IMR-90 (cell line): ENCODE results near the gene HSP90B1. TPM values are rescaled to one million over a fixed set of nuclear protein-coding genes. Genes with fewer than 3 reads are reported as not detected.

Experiments used
- ATAC-seq: fragments of 200-7000 bp; cut with Tn5 transposase; 2 replicates; pipeline ENCODE4 v1.9.1; 2020; ENCODE audit warnings: low read depth, mild to moderate bottlenecking, moderate library complexity
- BruUV-seq: library from RNA; stranded (reverse); fragments of 400-500 nt; replicated peaks from 2 replicates; lab custom pipeline; 2021; lab: Mats Ljungman, UMichigan
- CTCF ChIA-PET: fragments of 300-600 bp; formaldehyde crosslinking; extraction: SDS; loops from one replicate; lab custom pipeline; 2021; ENCODE audit warnings: antibody characterized with exemption; lab: Yijun Ruan, JAX
- POLR2A ChIA-PET: fragments of 300-600 bp; sonication (Branson Sonifier 250); formaldehyde crosslinking; loops from one replicate; lab custom pipeline; 2022; ENCODE audit warnings: antibody characterized with exemption; ENCODE audit not compliant: unreplicated experiment; lab: Charles Lee
- DNase-seq: peaks from one replicate; pipeline ENCODE4 v3.0.0; 2013
- H2AFZ ChIP-seq: replicated peaks from 2 replicates; pipeline ENCODE3; 2013; ENCODE audit warnings: low read length, mild to moderate bottlenecking; ENCODE audit not compliant: poor library complexity
- H2AK5ac ChIP-seq: 2 replicates; pipeline ENCODE4 v1.6.1; 2013; ENCODE audit warnings: low read depth, low read length, inconsistent platforms
- H2AK9ac ChIP-seq: replicated peaks from 2 replicates; pipeline ENCODE3; 2013; ENCODE audit warnings: mild to moderate bottlenecking, low read depth, low read length, moderate library complexity; ENCODE audit not compliant: poor library complexity
- H2BK120ac ChIP-seq: 2 replicates; pipeline ENCODE4 v1.6.1; 2013; ENCODE audit warnings: low read depth, low read length, inconsistent platforms
- H2BK15ac ChIP-seq: 3 replicates; pipeline ENCODE4 v1.6.1; 2013; ENCODE audit warnings: low read depth, low read length, inconsistent platforms
- H2BK20ac ChIP-seq: 2 replicates; pipeline ENCODE4 v1.6.1; 2013; ENCODE audit warnings: low read depth, mild to moderate bottlenecking, inconsistent platforms, low read length, moderate library complexity
- H2BK5ac ChIP-seq: 2 replicates; pipeline ENCODE4 v1.6.1; 2013; ENCODE audit warnings: mild to moderate bottlenecking, low read depth, low read length, inconsistent platforms; ENCODE audit not compliant: poor library complexity, severe bottlenecking
- H3K14ac ChIP-seq: replicated peaks from 2 replicates; pipeline ENCODE4 v1.6.1; 2013; ENCODE audit warnings: low read depth, low read length, inconsistent platforms
- H3K18ac ChIP-seq: 2 replicates; pipeline ENCODE4 v1.6.1; 2013; ENCODE audit warnings: low read depth, low read length, control low read depth
- H3K23ac ChIP-seq: 2 replicates; pipeline ENCODE4 v1.6.1; 2013; ENCODE audit warnings: low read depth, low read length, inconsistent platforms
- H3K27ac ChIP-seq: 2 replicates; pipeline ENCODE4 v1.5.1; 2013; ENCODE audit warnings: mild to moderate bottlenecking, control low read depth, low read length; ENCODE audit not compliant: insufficient read depth
- H3K27me3 ChIP-seq: 2 replicates; pipeline ENCODE4 v1.6.1; 2013; ENCODE audit warnings: low read length; ENCODE audit not compliant: control insufficient read depth, insufficient read depth
- H3K36me3 ChIP-seq: 2 replicates; pipeline ENCODE4 v1.6.1; 2013; ENCODE audit warnings: low read length, mixed read lengths; ENCODE audit not compliant: control insufficient read depth, insufficient read depth
- H3K4ac ChIP-seq: 2 replicates; pipeline ENCODE4 v1.6.1; 2013; ENCODE audit warnings: low read depth, low read length, inconsistent platforms
- H3K4me1 ChIP-seq: 2 replicates; pipeline ENCODE4 v1.6.1; 2013; ENCODE audit warnings: low read length, mixed read lengths; ENCODE audit not compliant: control insufficient read depth, insufficient read depth
- H3K4me2 ChIP-seq: 2 replicates; pipeline ENCODE4 v1.6.1; 2013; ENCODE audit warnings: low read depth, mild to moderate bottlenecking, control low read depth, low read length, moderate library complexity
- H3K4me3 ChIP-seq: 2 replicates; pipeline ENCODE4 v1.5.1; 2013; ENCODE audit warnings: low read depth, mild to moderate bottlenecking, control low read depth, low read length, moderate library complexity; ENCODE audit not compliant: insufficient read depth
- H3K56ac ChIP-seq: 2 replicates; pipeline ENCODE4 v1.6.1; 2013; ENCODE audit warnings: low read length, inconsistent platforms; ENCODE audit not compliant: insufficient read depth; ENCODE audit errors: extremely low read depth
- H3K79me1 ChIP-seq, 2 experiments: 2 replicates each; pipeline ENCODE4 v1.6.1; 2013; ENCODE audit warnings: low read length in 2 of 2, inconsistent platforms in 1 of 2, low read depth in 1 of 2
- H3K9ac ChIP-seq: 2 replicates; pipeline ENCODE4 v1.6.1; 2013; ENCODE audit warnings: low read depth, low read length, control low read depth
- H3K9me1 ChIP-seq: 2 replicates; pipeline ENCODE4 v1.6.1; 2013; ENCODE audit warnings: low read length, inconsistent platforms; ENCODE audit not compliant: insufficient read depth
- H3K9me3 ChIP-seq: 2 replicates; pipeline ENCODE4 v1.6.1; 2013; ENCODE audit warnings: low read length; ENCODE audit not compliant: control insufficient read depth, insufficient read depth
- H4K20me1 ChIP-seq: 2 replicates; pipeline ENCODE4 v1.6.1; 2013; ENCODE audit warnings: low read length, inconsistent platforms; ENCODE audit not compliant: insufficient read depth
- H4K5ac ChIP-seq: 2 replicates; pipeline ENCODE4 v1.6.1; 2013; ENCODE audit warnings: mild to moderate bottlenecking, low read depth, low read length, control low read depth
- H4K8ac ChIP-seq, 2 experiments: 2 replicates each; pipeline ENCODE4 v1.6.1; 2013; ENCODE audit warnings: low read depth in 2 of 2, low read length in 2 of 2, control low read depth in 1 of 2, inconsistent platforms in 1 of 2
- H4K91ac ChIP-seq: 2 replicates; pipeline ENCODE4 v1.6.1; 2013; ENCODE audit warnings: low read depth, low read length, inconsistent platforms; ENCODE audit not compliant: insufficient read depth
- BHLHE40 ChIP-seq: fragments of 150-350 bp; IDR thresholded peaks from 2 replicates; pipeline ENCODE4 v1.6.1; 2016; ENCODE audit warnings: mild to moderate bottlenecking, low read depth, low read length
- CEBPB ChIP-seq: IDR thresholded peaks from 2 replicates; pipeline ENCODE4 v1.6.1; 2012; ENCODE audit warnings: low read depth, low read length, improper control_type of control experiment
- CHD1 ChIP-seq: IDR thresholded peaks from 2 replicates; pipeline ENCODE4 v1.6.1; 2012; ENCODE audit warnings: low read depth, low read length, improper control_type of control experiment
- MAFK ChIP-seq: IDR thresholded peaks from 2 replicates; pipeline ENCODE4 v1.6.1; 2012; ENCODE audit warnings: low read depth, low read length, improper control_type of control experiment
- MAZ ChIP-seq: IDR thresholded peaks from 2 replicates; pipeline ENCODE4 v1.6.1; 2012; ENCODE audit warnings: low read depth, mild to moderate bottlenecking, low read length, improper control_type of control experiment, moderate library complexity, borderline replicate concordance
- MXI1 ChIP-seq: IDR thresholded peaks from 2 replicates; pipeline ENCODE4 v1.6.1; 2012; ENCODE audit warnings: low read depth, mild to moderate bottlenecking, low read length, moderate library complexity, borderline replicate concordance
- NFE2L2 ChIP-seq: fragments of 150-350 bp; IDR thresholded peaks from 2 replicates; pipeline ENCODE4 v1.6.1; 2016; ENCODE audit warnings: low read depth, mild to moderate bottlenecking, low read length
- POLR2A ChIP-seq: IDR thresholded peaks from 2 replicates; pipeline ENCODE4 v1.6.1; 2012; ENCODE audit warnings: mild to moderate bottlenecking, low read depth, low read length
- RAD21 ChIP-seq: IDR thresholded peaks from 2 replicates; pipeline ENCODE4 v1.6.1; 2012; ENCODE audit warnings: low read length, improper control_type of control experiment
- RCOR1 ChIP-seq: IDR thresholded peaks from 2 replicates; pipeline ENCODE4 v1.6.1; 2012; ENCODE audit warnings: mild to moderate bottlenecking, low read length, improper control_type of control experiment; ENCODE audit not compliant: insufficient replicate concordance
- RFX5 ChIP-seq: IDR thresholded peaks from 2 replicates; pipeline ENCODE4 v1.8.0; 2012; ENCODE audit warnings: low read depth, mild to moderate bottlenecking, low read length, moderate library complexity
- SMC3 ChIP-seq: fragments of 150-350 bp; IDR thresholded peaks from 2 replicates; pipeline ENCODE4 v1.6.1; 2016; ENCODE audit warnings: low read depth, mild to moderate bottlenecking, antibody characterized with exemption, low read length, moderate library complexity
- WGBS, 2 experiments: methylation state at CpG; one replicate each; pipeline versions ENCODE4 v1.1.5 to v1.1.7; 2013; ENCODE audit warnings: missing lambda C conversion rate in 2 of 2; ENCODE audit not compliant: insufficient read length in 1 of 2; ENCODE audit errors: extremely low coverage in 2 of 2; 5-methylcytosine and 5-hydroxymethylcytosine counted together
- dilution Hi-C: fragments of 300-500 bp; cut with HindIII; formaldehyde crosslinking; loops from one replicate; pipeline ENCODE4 v1.14.3; 2018; ENCODE audit warnings: low sequenced_read_pairs; ENCODE audit not compliant: unreplicated experiment
- in situ Hi-C: fragments of 300-500 bp; cut with MboI; formaldehyde crosslinking; loops from 3 replicates; pipeline ENCODE4 v1.14.3; 2019; ENCODE audit warnings: low sequenced_read_pairs, inconsistent platforms, mixed read lengths
- intact Hi-C: fragments of 100-400 bp; cut with micrococcal nuclease; formaldehyde crosslinking; loops from 2 replicates; pipeline ENCODE4 v1.10.0; 2022
- polyA plus RNA-seq, 3 experiments: library from polyadenylated mRNA; depleted of rRNA; stranded (reverse); fragments of >200 nt; gene quantifications; 2 replicates each; pipeline ENCODE4 v1.2.3, GENCODE V29; 2012; ENCODE audit warnings: low replicate concordance in 1 of 3
- total RNA-seq: library from RNA; depleted of rRNA; stranded (reverse); fragments of >200 nt; gene quantifications from 2 replicates; pipeline ENCODE4 v1.2.3, GENCODE V29; 2012
- TF ChIP-seq, protein P1 (sequence below): fragments of 150-350 bp; IDR thresholded peaks from 2 replicates; pipeline ENCODE4 v1.6.1; 2017; ENCODE audit warnings: mild to moderate bottlenecking, antibody characterized with exemption, low read length, low read depth
- TF ChIP-seq, protein P2 (sequence below): fragments of 150-350 bp; IDR thresholded peaks from 2 replicates; pipeline ENCODE4 v1.6.1; 2016; ENCODE audit warnings: low read depth, mild to moderate bottlenecking, low read length, moderate library complexity, borderline replicate concordance
- TF ChIP-seq, protein P3 (sequence below): conservative IDR thresholded peaks from 2 replicates; pipeline ENCODE4 v1.5.1; 2012; ENCODE audit warnings: mild to moderate bottlenecking, low read depth, low read length, improper control_type of control experiment

HSP90B1 gene
- total and polyA plus RNA-seq, 2 of the 4 experiments (the other 2 are of a cell fraction) = 398 to 765 TPM

DNA sequence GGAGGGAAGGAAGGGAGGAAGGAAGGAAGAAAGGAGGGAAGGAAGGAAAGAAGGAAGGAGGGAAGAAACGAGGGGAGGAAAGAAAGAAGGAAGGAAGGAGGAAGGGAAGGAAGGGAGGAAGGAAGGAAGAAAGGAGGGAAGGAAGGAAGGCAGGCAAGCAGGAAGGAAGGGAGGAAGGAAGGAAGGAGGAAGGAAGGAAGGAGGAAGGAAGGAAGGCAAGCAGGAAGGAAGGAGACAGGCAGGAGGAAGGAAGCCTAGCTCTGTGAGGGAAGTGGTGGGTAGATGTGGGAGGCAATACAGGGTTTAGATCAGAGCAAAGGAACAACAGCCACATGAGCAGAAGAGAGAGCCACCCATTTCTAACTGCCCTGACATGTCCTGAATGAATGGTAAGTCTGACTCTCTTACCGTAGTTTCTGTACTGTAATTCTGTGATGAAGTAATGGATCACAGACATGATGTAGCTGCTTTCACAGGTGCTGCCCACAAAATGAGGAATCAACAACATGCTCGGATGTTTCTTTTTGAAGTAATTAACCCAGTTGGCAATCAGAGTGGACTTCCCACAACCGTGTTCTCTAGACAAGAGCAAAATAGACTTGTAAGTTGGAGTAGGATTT, 24.4 kb upstream of the HSP90B1 start:
- H3K27ac ChIP-seq = no peak overlapping the region
- DNase-seq = no peak
- peak overlapping the region; percentile 30; the same call in 1 of the 2 replicates for H3K14ac ChIP-seq
- CTCF ChIA-PET = no interaction called here
- peaks cover 13% of the 10 kb centered on the region for H3K27me3 ChIP-seq
- POLR2A ChIA-PET = no interaction called here
- H2AFZ ChIP-seq = peak overlapping the region; percentile 57
- H3K4ac ChIP-seq = peak overlapping the region; percentile 53; the same call in 1 of the 2 replicates
- H3K9me3 ChIP-seq = no peaks in the 10 kb centered on the region
- no peaks in the 10 kb centered on the region for H4K20me1 ChIP-seq
- H3K9me1 ChIP-seq = peaks cover 5% of the 10 kb centered on the region
- H2BK120ac ChIP-seq = peak overlapping the region; percentile 38; the same call in 1 of the 2 replicates
- H3K9ac ChIP-seq = no peak overlapping the region
- intact Hi-C loops (no loop called here), in situ Hi-C loops (no loop called here), dilution Hi-C loops (no loop called here)
- WGBS, 2 experiments = 58% methylated on average over 1 of the region's 4 CpGs; no CpG with 5 or more reads in 1 of the 2 experiments
- no peak overlapping the region for H3K4me3 ChIP-seq
- H2AK9ac ChIP-seq = no peak overlapping the region
- no TSS peak for BruUV-seq
- ATAC-seq = no peak
- H3K18ac ChIP-seq = peak overlapping the region; percentile 43; the same call in 1 of the 2 replicates
- peak overlapping the region; percentile 15; the same call in 1 of the 2 replicates for H4K5ac ChIP-seq
- H2BK5ac ChIP-seq = no peak overlapping the region
- no peaks in the 10 kb centered on the region for H3K36me3 ChIP-seq
- H2AK5ac ChIP-seq = peak overlapping the region; percentile 87
- H3K4me2 ChIP-seq = no peak overlapping the region
- H3K56ac ChIP-seq = no peak overlapping the region
- H2BK20ac ChIP-seq = peak overlapping the region; percentile 42
- peaks cover 13% of the 10 kb centered on the region for H3K4me1 ChIP-seq
- H2BK15ac ChIP-seq = peak overlapping the region; percentile 58; the same call in 1 of the 3 replicates
- TF ChIP-seq MAFK = no peak
- TF ChIP-seq, protein P1, sequence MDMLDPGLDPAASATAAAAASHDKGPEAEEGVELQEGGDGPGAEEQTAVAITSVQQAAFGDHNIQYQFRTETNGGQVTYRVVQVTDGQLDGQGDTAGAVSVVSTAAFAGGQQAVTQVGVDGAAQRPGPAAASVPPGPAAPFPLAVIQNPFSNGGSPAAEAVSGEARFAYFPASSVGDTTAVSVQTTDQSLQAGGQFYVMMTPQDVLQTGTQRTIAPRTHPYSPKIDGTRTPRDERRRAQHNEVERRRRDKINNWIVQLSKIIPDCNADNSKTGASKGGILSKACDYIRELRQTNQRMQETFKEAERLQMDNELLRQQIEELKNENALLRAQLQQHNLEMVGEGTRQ = no peak
- TF ChIP-seq MAZ = no peak
- TF ChIP-seq, protein P2, sequence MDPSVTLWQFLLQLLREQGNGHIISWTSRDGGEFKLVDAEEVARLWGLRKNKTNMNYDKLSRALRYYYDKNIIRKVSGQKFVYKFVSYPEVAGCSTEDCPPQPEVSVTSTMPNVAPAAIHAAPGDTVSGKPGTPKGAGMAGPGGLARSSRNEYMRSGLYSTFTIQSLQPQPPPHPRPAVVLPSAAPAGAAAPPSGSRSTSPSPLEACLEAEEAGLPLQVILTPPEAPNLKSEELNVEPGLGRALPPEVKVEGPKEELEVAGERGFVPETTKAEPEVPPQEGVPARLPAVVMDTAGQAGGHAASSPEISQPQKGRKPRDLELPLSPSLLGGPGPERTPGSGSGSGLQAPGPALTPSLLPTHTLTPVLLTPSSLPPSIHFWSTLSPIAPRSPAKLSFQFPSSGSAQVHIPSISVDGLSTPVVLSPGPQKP = no peak
- no peak for TF ChIP-seq POLR2A
- no peak for TF ChIP-seq CHD1
- TF ChIP-seq, protein P3, sequence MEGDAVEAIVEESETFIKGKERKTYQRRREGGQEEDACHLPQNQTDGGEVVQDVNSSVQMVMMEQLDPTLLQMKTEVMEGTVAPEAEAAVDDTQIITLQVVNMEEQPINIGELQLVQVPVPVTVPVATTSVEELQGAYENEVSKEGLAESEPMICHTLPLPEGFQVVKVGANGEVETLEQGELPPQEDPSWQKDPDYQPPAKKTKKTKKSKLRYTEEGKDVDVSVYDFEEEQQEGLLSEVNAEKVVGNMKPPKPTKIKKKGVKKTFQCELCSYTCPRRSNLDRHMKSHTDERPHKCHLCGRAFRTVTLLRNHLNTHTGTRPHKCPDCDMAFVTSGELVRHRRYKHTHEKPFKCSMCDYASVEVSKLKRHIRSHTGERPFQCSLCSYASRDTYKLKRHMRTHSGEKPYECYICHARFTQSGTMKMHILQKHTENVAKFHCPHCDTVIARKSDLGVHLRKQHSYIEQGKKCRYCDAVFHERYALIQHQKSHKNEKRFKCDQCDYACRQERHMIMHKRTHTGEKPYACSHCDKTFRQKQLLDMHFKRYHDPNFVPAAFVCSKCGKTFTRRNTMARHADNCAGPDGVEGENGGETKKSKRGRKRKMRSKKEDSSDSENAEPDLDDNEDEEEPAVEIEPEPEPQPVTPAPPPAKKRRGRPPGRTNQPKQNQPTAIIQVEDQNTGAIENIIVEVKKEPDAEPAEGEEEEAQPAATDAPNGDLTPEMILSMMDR = no peak
- TF ChIP-seq SMC3 = no peak
- no peak for TF ChIP-seq RAD21
- TF ChIP-seq BHLHE40 = no peak
- no peak for TF ChIP-seq NFE2L2
- no peak for TF ChIP-seq CEBPB
- TF ChIP-seq MXI1 = no peak
- TF ChIP-seq RCOR1 = no peak
- no peak for TF ChIP-seq RFX5
- peak overlapping the region in 1 of 2 experiments; percentile 28; a peak in 1 of 4 replicates for H4K8ac ChIP-seq
- H3K23ac ChIP-seq = no peak overlapping the region; the same call in 1 of the 2 replicates
- H3K79me1 ChIP-seq = no peaks in the 10 kb centered on the region
- peak overlapping the region; percentile 52 for H4K91ac ChIP-seq
